Measurements from ENCODE around the gene GCAT. TPM values are rescaled to one million over a fixed set of nuclear protein-coding genes. Genes with fewer than 3 reads are reported as not detected.
A peak's percentile ranks its signal among the peaks of the same experiment; 100 is the strongest.

The GCAT gene
- total RNA-seq, 2 donors from 2014 or later: 0.78 to 2.6 TPM

DNA sequence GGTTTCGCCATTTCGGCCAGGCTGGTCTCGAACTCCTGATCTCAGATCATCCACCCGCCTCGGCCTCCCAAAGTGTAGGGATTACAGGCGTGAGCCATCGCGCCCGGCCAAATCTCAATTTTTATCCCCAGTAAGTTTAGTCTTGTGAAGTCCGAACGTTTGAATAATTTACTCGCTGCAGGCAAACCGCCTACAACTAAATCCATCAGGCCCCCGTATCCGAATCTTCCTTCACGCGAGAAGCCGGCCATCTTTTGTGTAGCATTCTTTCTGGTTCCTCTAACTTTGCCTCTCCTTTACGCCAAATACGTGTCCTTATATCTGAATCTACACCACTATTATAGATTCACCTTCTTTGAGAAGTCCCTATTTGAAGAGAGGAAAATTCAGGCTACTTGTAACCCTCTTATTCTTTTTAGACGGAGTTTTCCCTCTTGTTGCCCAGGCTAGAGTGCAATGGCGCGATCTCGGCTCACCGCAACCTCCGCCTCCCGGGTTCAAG lies 40.9 kb downstream of the GCAT start:
- Mint-ChIP-seq H3K36me3 (ENCODE audit: low read depth) (peaks cover 5% of the 10 kb centered on the region), H3K27ac (peak overlapping the region; percentile 99), H3K4me3 (peak overlapping the region; percentile 97), H3K4me1 (peaks cover 27% of the 10 kb centered on the region), H3K27me3 (no peaks in the 10 kb centered on the region)
- DNase-seq (no peak), ATAC-seq (no peak)
- H3K9me3 ChIP-seq (ENCODE audit: control insufficient read depth, low read length, poor library complexity, severe bottlenecking): no peaks in the 10 kb centered on the region

DNA sequence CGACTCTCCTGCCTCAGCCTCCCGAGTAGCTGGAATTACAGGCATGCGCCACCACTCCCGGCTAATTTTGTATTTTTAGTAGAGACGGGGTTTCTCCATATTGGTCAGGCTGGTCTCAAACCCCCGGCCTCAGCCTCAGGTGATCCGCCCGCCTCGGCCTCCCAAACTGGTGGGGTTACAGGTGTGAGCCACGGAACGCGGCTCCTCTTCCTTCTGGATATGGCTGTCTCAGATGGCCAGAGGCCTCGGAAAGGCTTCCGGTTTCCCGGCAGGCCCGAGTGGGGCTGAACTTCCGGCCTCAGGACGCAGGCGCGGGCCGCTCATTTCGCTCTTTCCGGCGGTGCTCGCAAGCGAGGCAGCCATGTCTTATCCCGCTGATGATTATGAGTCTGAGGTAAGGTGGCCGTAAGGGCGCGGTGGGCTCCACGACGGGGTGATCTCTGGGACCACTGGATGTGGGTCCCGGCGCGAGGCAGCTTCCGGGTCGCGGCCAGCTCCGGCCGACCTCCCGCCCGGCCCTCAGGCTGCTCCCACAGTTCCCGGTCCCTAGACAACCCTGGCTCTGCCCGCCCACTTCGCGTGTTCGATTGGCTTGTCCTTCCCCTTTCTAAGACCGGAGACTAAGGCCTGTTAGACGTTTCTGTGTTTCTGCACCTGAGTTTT lies 41.5 kb downstream of the GCAT start, which contains the start of gene EIF3L:
Gene EIF3L, plus strand, starts transcription at position 331 of the 663 bp plus-strand sequence. Its CDS starts 31 bp downstream, at position 362.
- ATAC-seq (peak; percentile 74), DNase-seq (peak; percentile 78 to 82 (median 78))
- H3K9me3 ChIP-seq (ENCODE audit: control insufficient read depth, low read length, poor library complexity, severe bottlenecking): no peaks in the 10 kb centered on the region
- H3K4me1 Mint-ChIP-seq: peaks cover 31% of the 10 kb centered on the region
- peaks cover 9% of the 10 kb centered on the region for H3K36me3 Mint-ChIP-seq (ENCODE audit: low read depth)
- H3K27me3 Mint-ChIP-seq: no peaks in the 10 kb centered on the region
- H3K4me3 Mint-ChIP-seq: peak within 1 kb of the TSS; percentile 97
- peak within 1 kb of the TSS; percentile 99 for H3K27ac Mint-ChIP-seq

DNA sequence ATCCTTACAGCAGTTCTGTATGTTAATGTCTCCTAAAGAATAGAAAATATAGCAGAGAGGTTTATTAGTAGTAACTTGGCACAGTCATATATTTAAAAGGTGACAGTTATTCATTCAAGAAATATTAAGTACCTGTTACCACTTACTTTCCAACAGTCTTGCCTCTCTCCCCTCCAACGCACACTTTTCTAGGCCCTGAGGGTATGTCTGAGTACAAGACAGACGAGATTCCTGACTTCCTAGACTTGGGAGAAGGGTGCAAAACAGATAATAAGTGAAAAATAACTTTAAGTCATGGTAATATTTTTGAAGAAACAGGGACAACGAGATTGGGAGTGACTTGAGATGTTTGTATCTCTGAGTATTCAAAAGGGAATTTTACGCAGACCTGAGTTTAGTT lies 43.1 kb downstream of the GCAT start:
- no peaks in the 10 kb centered on the region for H3K27me3 Mint-ChIP-seq
- peak overlapping the region; percentile 52 for H3K4me3 Mint-ChIP-seq
- no peaks in the 10 kb centered on the region for H3K9me3 ChIP-seq (ENCODE audit: control insufficient read depth, low read length, poor library complexity, severe bottlenecking)
- H3K36me3 Mint-ChIP-seq (ENCODE audit: low read depth): peaks cover 9% of the 10 kb centered on the region
- H3K4me1 Mint-ChIP-seq: peaks cover 37% of the 10 kb centered on the region
- DNase-seq: no peak
- no peak for ATAC-seq
- no peak overlapping the region for H3K27ac Mint-ChIP-seq

DNA sequence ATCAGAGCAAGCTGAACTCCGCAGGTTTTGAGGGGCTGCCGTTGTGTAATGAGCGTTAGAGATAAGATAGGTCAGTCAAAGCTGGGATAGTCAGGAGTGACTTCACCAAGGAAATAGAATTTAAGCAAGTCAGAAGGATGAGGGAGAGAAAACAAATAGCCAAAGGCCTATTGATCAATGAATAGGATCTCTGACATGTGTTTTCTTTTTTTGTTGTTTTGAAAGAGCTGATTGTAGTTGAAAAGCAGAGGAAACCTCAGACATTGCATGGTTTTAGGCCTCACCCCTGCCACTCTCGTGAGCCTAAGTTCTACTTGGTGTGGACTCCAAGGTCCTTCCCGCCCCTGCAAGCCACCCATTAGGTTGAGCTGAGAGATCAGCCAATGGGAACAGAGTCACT lies 44.7 kb downstream of the GCAT start:
- no peak for ATAC-seq
- Mint-ChIP-seq H3K27me3 (no peaks in the 10 kb centered on the region), H3K4me3 (peak overlapping the region; percentile 19), H3K27ac (no peak overlapping the region), H3K36me3 (ENCODE audit: low read depth) (peaks cover 9% of the 10 kb centered on the region), H3K4me1 (peaks cover 37% of the 10 kb centered on the region)
- DNase-seq: no peak
- no peaks in the 10 kb centered on the region for H3K9me3 ChIP-seq (ENCODE audit: control insufficient read depth, low read length, poor library complexity, severe bottlenecking)

DNA sequence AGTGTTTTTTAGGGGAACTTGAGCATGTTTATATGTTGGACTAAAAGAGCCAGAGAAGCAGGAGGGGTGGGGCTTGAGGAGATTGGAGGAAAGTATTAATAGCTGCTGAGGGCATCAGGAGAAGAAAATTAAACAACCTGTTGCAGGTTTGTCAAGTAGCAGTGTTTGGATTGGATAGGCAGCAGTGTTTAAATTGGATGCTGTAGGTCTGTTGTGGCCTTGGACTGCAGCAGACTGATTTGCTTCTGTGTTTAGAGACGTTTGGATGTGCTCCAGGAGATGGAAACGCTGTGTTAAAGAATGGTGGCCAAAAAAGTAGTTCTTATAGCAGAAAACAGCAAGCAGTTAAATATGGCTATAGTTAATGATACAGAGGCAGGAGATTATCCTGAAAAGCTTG lies 47.2 kb downstream of the GCAT start:
- no peak overlapping the region for H3K4me3 Mint-ChIP-seq
- no peaks in the 10 kb centered on the region for H3K27me3 Mint-ChIP-seq
- no peak overlapping the region for H3K27ac Mint-ChIP-seq
- peaks cover 25% of the 10 kb centered on the region for H3K4me1 Mint-ChIP-seq
- no peaks in the 10 kb centered on the region for H3K9me3 ChIP-seq (ENCODE audit: control insufficient read depth, low read length, poor library complexity, severe bottlenecking)
- no peak for DNase-seq
- ATAC-seq: no peak
- peaks cover 4% of the 10 kb centered on the region for H3K36me3 Mint-ChIP-seq (ENCODE audit: low read depth)

DNA sequence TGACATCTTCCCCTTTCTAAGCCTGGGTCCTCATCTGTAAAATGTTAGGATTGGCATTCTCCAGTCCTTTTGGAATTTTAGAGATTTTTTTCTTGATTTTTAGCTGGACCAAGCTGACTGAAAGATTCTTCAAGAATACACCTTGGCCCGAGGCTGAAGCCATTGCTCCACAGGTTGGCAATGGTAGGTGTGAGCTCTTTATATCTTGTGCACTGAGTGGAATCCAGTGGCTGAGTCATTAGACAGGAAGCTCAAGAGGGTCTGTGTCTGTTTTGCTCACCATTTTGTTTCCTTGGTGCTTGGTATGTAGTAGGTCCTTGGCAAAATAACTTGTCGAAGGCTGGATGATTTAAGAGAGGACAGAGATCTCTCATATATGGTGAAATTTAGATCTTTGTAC lies 47.7 kb downstream of the GCAT start:
- peaks cover 4% of the 10 kb centered on the region for H3K36me3 Mint-ChIP-seq (ENCODE audit: low read depth)
- H3K4me3 Mint-ChIP-seq: peak overlapping the region; percentile 21
- H3K4me1 Mint-ChIP-seq: peaks cover 24% of the 10 kb centered on the region
- no peaks in the 10 kb centered on the region for H3K9me3 ChIP-seq (ENCODE audit: control insufficient read depth, low read length, poor library complexity, severe bottlenecking)
- no peak for ATAC-seq
- H3K27me3 Mint-ChIP-seq: no peaks in the 10 kb centered on the region
- no peak for DNase-seq
- H3K27ac Mint-ChIP-seq: no peak overlapping the region

DNA sequence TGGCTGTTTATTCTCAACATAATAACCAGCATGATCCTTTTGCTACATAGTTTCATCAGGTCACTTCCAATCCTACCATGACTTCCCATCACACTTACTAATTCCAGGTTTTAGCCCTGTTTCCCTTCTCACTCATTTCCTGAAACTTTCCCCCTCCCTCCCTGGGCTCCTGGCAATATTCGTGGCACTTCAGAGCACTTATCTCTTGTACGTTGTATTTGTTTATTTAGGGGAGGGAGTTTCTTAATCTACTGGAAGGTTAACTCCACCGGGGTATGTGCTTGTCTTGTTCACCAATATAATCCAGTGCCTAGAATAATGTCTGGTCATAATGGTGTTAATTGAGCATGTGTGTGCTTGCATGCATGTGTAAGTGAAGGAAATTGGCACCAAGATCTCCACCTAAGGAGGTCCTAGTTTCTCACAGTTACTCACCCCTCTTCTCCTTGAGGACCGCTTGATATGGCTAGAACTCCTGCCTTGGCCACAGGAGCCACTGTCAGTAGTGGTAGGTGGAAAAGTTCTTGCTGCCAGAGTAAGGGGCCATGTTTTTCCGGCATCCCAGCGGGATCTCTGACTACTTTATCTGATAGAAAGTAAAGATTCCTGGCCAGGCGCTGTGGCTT lies 53.2 kb downstream of the GCAT start:
- Mint-ChIP-seq H3K27me3 (no peaks in the 10 kb centered on the region), H3K4me3 (no peak overlapping the region), H3K36me3 (ENCODE audit: low read depth) (peaks cover 3% of the 10 kb centered on the region), H3K4me1 (peaks cover 10% of the 10 kb centered on the region), H3K27ac (no peak overlapping the region)
- DNase-seq (no peak), ATAC-seq (no peak)
- no peaks in the 10 kb centered on the region for H3K9me3 ChIP-seq (ENCODE audit: control insufficient read depth, low read length, poor library complexity, severe bottlenecking)

DNA sequence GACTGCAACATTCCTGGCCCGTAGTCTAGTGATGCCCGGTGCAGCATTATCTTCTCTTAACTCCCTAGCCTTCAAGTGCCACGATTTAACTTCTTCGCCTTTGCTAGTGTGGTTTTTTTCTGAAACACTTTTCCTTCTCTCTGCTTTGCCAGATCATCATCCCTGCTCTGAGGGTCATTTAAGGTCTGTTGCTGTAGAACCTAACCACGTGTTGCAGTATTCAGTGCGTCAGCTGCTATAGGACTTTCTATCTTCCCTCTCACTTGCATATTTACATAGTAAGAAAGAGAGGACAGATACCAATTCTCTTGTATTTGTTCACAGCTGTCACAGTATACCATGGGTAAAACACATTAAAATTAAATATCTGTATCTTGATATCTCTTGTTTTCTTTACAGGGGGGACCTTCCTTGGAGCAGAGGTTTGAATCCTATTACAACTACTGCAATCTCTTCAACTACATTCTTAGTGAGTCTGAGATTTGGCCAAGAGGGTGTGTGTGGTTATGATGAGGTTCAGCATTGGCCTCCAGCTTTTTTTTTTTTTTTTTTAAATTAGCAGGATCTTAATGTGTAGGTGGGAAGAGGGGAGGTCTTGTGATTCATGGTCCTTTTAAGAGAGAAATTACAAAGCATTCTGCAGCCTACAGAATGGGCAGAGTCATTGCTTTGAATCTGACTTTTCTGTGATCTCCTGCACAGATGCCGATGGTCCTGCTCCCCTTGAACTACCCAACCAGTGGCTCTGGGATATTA lies 55.0 kb downstream of the GCAT start:
- Mint-ChIP-seq H3K27me3 (no peaks in the 10 kb centered on the region), H3K4me3 (peak overlapping the region; percentile 21), H3K27ac (no peak overlapping the region), H3K36me3 (ENCODE audit: low read depth) (peaks cover 3% of the 10 kb centered on the region), H3K4me1 (peaks cover 10% of the 10 kb centered on the region)
- no peaks in the 10 kb centered on the region for H3K9me3 ChIP-seq (ENCODE audit: control insufficient read depth, low read length, poor library complexity, severe bottlenecking)
- no peak for DNase-seq
- ATAC-seq: peak; percentile 18

DNA sequence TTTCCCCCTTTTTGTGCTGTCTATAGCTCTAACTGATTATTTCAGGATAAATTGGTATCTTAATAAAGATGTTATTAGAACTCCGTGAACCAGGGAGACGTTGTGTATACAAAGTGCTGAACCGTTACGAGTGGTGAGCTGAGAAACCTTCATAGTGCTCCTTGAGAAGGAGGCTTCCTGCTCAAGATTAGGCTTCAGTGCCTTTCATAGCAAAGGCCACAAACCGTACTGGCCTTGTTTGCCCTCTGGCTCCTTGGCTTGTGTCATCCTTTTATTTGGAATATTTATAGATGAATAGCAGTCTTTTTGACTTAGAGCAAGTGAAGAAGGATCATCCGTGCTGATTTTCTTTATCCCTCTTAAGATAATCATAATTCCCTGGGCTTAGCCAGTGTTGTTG lies 57.8 kb downstream of the GCAT start:
- ATAC-seq: no peak

More for the DNA sequence above, 57.8 kb downstream of the GCAT start:
- DNase-seq: no peak
- Mint-ChIP-seq H3K27ac (no peak overlapping the region), H3K4me1 (peaks cover 9% of the 10 kb centered on the region), H3K27me3 (no peaks in the 10 kb centered on the region), H3K36me3 (ENCODE audit: low read depth) (peaks cover 3% of the 10 kb centered on the region), H3K4me3 (no peak overlapping the region)
- no peaks in the 10 kb centered on the region for H3K9me3 ChIP-seq (ENCODE audit: control insufficient read depth, low read length, poor library complexity, severe bottlenecking)

Other genes starting within 250 kb of the GCAT start
- gene CDC42EP1, start 247.5 kb upstream of the GCAT start, total RNA-seq: not detected
- 1 to 10 TPM; 1.9 to 6.1 TPM for gene LGALS2, start 227.8 kb upstream of the GCAT start, total RNA-seq
- 10 to 100 TPM; 70.5 to 86.8 TPM for gene GGA1, start 199.1 kb upstream of the GCAT start, total RNA-seq
- gene SH3BP1, start 168.3 kb upstream of the GCAT start, total RNA-seq: 10 to 100 TPM; 79.7 to 97.5 TPM
- 1 to 10 TPM; 2.6 to 3.0 TPM for gene PDXP, start 149.2 kb upstream of the GCAT start, total RNA-seq
- 100 to 1,000 TPM; 152 to 154 TPM for gene LGALS1, start 132.3 kb upstream of the GCAT start, total RNA-seq
- 10 to 100 TPM; 26.2 to 34.8 TPM for gene NOL12, start 121.6 kb upstream of the GCAT start, total RNA-seq
- 10 to 100 TPM; 14.3 to 18.8 TPM for gene TRIOBP, start 110.9 kb upstream of the GCAT start, total RNA-seq
- not detected for gene GALR3, start 15.4 kb downstream of the GCAT start, total RNA-seq
- 10 to 100 TPM; 21.3 to 24.4 TPM for gene ANKRD54, start 36.4 kb downstream of the GCAT start, total RNA-seq
- gene EIF3L, start 41.5 kb downstream of the GCAT start, total RNA-seq: 100 to 1,000 TPM; 517 to 546 TPM
- 10 to 100 TPM; 19.2 to 21.9 TPM for gene MICALL1, start 98.4 kb downstream of the GCAT start, total RNA-seq
- gene C22orf23, start 145.7 kb downstream of the GCAT start, total RNA-seq: not detected
- 10 to 100 TPM; 25.9 to 27.7 TPM for gene POLR2F, start 145.8 kb downstream of the GCAT start, total RNA-seq
- not detected for gene SOX10, start 176.6 kb downstream of the GCAT start, total RNA-seq
- gene PICK1, start 249.5 kb downstream of the GCAT start, total RNA-seq: 10 to 100 TPM; 24.5 to 25.4 TPM

Data from T-helper 17 cell (primary cell).